ENCODE measurements around the gene ZAR1L. TPM values are rescaled to one million over a fixed set of nuclear protein-coding genes. Genes with fewer than 3 reads are reported as not detected.

ZAR1L gene
- polyA plus RNA-seq, 1 donor from 2014 or later: not detected

- TF ChIP-seq CTCF (IDR thresholded peaks at IDR 0.05; ENCODE audit: poor library complexity, severe bottlenecking) (no peak), SMC3 (conservative IDR thresholded peaks at IDR 0.05; ENCODE audit: poor library complexity) (no peak), REST (IDR thresholded peaks at IDR 0.05; ENCODE audit: borderline replicate concordance) (no peak), EZH2 (IDR thresholded peaks at IDR 0.05; ENCODE audit: borderline replicate concordance, insufficient read depth, low read length, poor library complexity, severe bottlenecking) (no peak), EP300 (conservative IDR thresholded peaks at IDR 0.05; ENCODE audit: poor library complexity, severe bottlenecking) (no peak)
- H3K27me3 ChIP-seq (ENCODE audit: insufficient read depth, low read depth, low read length): no peaks in the 10 kb centered on the region
- no peaks in the 10 kb centered on the region for H3K9me2 ChIP-seq (ENCODE audit: insufficient read depth, low read length)
- H3K9ac ChIP-seq (ENCODE audit: low read length): no peak overlapping the region
- H3K79me2 ChIP-seq (replicated peaks; ENCODE audit: insufficient read depth, low read length): no peaks in the 10 kb centered on the region
- H3K27ac ChIP-seq (ENCODE audit: low read length): no peak overlapping the region
- H2AFZ ChIP-seq (ENCODE audit: low read depth, low read length): no peak overlapping the region
- H4K20me1 ChIP-seq (ENCODE audit: insufficient read depth): no peaks in the 10 kb centered on the region
- no peaks in the 10 kb centered on the region for H3K36me3 ChIP-seq (ENCODE audit: insufficient read depth, low read length)
- H3K4me2 ChIP-seq (ENCODE audit: low read length): no peak overlapping the region
- H3F3A ChIP-seq (ENCODE audit: insufficient read depth, low read length, poor library complexity, severe bottlenecking): no peaks in the 10 kb centered on the region
- H3K4me3 ChIP-seq (ENCODE audit: low read length): peak overlapping the region; percentile 89
- no peaks in the 10 kb centered on the region for H3K9me3 ChIP-seq (ENCODE audit: low read length)
These were observed 1.3 kb upstream of the ZAR1L start for GRCh38 chr13:32316501-32316900.

- no peak overlapping the region for H3K27ac ChIP-seq (ENCODE audit: low read length)
- H3K4me3 ChIP-seq (ENCODE audit: low read length): peak overlapping the region; percentile 89
- no peaks in the 10 kb centered on the region for H3K79me2 ChIP-seq (replicated peaks; ENCODE audit: insufficient read depth, low read length)
- H2AFZ ChIP-seq (ENCODE audit: low read depth, low read length): peak overlapping the region; percentile 97
- H3K9me2 ChIP-seq (ENCODE audit: insufficient read depth, low read length): no peaks in the 10 kb centered on the region
- peak overlapping the region; percentile 59 for H3K4me2 ChIP-seq (ENCODE audit: low read length)
- TF ChIP-seq MXI1 (conservative IDR thresholded peaks at IDR 0.05; ENCODE audit: poor library complexity, severe bottlenecking): no peak
- TF ChIP-seq POLR2AphosphoS5 (IDR thresholded peaks at IDR 0.05): no peak
- TF ChIP-seq RAD21 (conservative IDR thresholded peaks at IDR 0.05): no peak
- TF ChIP-seq SMC3 (conservative IDR thresholded peaks at IDR 0.05; ENCODE audit: poor library complexity): no peak
- TF ChIP-seq EZH2 (IDR thresholded peaks at IDR 0.05; ENCODE audit: borderline replicate concordance, insufficient read depth, low read length, poor library complexity, severe bottlenecking): no peak
- TF ChIP-seq EP300 (conservative IDR thresholded peaks at IDR 0.05; ENCODE audit: poor library complexity, severe bottlenecking): no peak
- no peak for TF ChIP-seq REST (IDR thresholded peaks at IDR 0.05; ENCODE audit: borderline replicate concordance)
- TF ChIP-seq CTCF (IDR thresholded peaks at IDR 0.05; ENCODE audit: poor library complexity, severe bottlenecking): no peak
- no peak for TF ChIP-seq TAF1 (IDR thresholded peaks at IDR 0.05; ENCODE audit: low read depth)
- no peaks in the 10 kb centered on the region for H3K27me3 ChIP-seq (ENCODE audit: insufficient read depth, low read depth, low read length)
- no peaks in the 10 kb centered on the region for H3K36me3 ChIP-seq (ENCODE audit: insufficient read depth, low read length)
- H4K20me1 ChIP-seq (ENCODE audit: insufficient read depth): no peaks in the 10 kb centered on the region
- no peaks in the 10 kb centered on the region for H3F3A ChIP-seq (ENCODE audit: insufficient read depth, low read length, poor library complexity, severe bottlenecking)
- no peak overlapping the region for H3K9ac ChIP-seq (ENCODE audit: low read length)
- no peaks in the 10 kb centered on the region for H3K9me3 ChIP-seq (ENCODE audit: low read length)
These were observed 821 bp upstream of the ZAR1L start for GRCh38 chr13:32316028-32316339.

All from neural cell (in vitro differentiated cells).